AML-193 (cell line): ENCODE data around the gene MROH8.
A peak's percentile ranks its signal among the peaks of the same experiment; 100 is the strongest.

ENCODE experiments used
- DNase-seq, 2 experiments: peaks; one replicate each; lab custom pipeline; 2025; lab: John Stamatoyannopoulos, UW

Gene MROH8

DNA sequence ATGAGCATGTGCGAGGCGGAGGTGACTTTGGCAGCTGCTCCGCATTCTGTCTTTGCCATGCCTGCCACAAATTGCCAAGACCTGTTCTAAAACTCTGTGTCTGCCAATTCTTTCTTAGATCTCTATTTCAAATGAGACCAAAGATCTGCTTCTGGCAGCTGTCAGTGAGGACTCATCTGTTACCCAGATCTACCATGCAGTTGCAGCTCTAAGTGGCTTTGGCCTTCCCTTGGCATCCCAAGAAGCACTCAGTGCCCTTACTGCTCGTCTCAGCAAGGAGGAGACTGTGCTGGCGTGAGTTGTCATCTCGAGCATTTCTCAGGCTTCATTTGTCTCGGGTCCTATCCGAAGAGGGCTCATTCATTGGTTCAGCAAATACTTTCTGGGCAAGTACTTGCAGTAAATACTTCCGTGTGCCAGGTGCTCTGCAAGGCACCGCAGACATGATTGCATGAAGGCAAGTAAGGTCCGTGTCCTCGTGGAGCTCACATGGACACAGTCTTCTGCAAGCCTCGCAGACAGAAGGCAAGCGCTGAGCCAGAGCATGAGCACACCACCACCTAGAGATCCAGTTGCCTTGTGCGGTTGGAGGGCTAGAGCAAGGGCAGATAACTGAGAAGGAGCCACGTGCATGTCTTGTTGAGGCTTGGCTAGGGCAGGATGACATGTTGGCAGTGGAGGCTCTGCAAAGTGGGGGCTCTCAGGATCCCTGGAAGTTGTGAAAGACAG lies 19.7 kb upstream of the MROH8 start:
- DNase-seq = no peak

DNA sequence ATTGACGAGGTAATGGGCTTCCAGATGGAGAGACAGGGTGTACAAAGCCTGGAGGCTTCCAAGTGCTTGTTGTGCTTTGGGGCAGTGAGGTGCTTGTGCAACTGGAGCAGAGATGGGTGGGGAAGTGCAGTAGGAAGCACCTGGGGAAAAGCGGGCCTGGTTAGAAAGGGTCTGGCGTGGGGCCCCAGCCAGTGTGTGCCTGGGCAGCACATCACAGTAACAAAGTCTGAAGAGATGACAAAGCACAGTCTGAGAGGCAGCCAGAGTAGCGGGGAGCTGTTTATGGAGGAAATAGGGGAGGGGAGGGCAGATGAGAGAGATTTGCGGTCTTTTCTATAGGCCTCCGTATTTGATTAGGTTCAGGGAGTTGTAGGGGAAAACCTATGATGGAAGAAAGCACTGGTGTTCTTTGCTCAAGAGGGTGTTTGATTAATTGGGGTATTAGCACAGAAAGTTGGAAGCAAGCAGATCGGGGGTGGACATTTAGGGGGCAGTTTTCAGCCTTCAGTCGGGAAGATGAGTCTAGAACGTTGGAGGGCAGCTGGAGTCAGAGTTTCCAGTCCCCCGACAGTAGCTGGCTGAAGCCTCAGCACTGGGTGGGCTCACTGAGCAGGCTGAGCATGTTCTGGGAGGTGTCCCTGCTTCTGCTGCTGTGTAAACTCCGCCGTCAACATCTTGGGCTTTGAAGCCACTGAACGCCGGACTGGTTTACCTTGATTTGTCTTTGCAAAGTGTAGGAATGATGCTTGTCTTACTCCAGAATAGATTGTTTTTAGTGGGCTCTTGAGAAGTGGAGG lies 15.5 kb upstream of the MROH8 start:
- no peak for DNase-seq

DNA sequence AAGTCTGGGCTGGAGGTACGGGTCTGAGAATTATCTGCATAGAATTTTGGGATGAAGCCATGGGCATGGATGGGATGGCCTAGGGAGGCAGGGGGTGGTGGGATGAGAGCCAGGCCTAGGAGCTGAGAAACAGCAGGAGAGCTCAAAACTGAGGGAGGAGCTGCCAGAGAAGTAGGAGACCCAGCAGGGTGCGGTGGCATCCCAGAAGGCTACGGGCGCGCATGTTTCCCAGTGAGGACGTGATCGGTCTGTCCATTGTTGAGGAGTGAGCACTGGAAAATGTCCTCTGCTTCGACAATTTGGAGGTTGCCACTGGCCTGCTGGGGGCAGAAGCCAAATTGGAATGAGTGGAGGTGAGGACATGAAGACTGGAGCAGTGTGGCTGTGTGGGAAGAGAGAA lies 14.5 kb upstream of the MROH8 start:
- DNase-seq = no peak

DNA sequence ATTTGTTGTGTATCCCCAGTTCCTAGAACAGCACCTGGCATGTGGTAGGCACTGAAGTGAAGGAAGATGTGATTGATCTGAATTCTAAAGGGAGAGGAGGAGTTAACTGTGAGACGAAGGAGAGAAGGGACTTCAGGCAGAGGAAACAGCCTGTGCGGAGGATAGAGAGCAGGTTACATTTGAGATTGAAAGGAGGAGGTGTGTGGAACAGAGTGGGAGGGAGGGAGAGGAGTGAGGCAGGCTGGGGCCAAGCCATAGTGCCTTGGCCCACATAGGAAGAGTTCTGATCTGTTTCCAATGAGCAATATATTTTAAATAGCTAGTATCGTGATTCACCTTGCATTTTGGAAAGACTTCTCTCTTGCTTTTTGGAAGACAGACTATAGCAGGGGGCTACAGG lies 13.9 kb upstream of the MROH8 start:
- DNase-seq = no peak

DNA sequence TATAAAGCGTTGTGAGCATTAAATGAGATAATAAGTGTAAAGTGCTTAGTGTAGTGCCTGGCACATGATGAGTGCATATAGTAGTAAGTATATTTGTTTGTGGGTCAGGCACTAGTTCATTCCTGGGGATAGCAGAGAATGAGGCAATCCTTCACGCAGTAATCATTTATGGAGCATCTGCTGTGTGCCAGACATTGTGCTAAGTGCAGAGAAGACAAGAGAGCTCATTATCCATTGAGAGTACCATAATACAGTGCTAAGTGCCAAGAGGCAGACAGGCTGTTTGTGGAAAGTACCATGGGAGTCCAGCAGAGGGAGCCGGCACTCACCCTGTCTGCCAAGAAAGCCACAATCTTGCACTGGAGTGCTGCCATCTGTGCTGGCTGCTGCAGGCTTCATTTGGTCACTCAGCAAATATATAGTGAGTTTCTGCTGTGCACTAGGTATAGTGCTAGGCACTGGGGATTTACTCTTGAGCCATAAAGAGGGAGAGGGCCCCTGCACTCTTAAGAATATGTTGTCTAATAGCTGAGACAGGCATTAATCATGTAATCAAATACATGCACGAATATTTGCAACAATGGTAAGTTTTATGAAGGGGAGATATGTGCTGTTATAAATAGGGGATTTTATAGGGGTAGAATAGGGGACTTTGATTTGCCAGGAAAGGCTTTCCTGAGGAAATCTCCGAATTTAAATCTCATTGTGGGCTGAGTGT lies 12.9 kb upstream of the MROH8 start:
- peak; percentile 80 to 81 for DNase-seq

DNA sequence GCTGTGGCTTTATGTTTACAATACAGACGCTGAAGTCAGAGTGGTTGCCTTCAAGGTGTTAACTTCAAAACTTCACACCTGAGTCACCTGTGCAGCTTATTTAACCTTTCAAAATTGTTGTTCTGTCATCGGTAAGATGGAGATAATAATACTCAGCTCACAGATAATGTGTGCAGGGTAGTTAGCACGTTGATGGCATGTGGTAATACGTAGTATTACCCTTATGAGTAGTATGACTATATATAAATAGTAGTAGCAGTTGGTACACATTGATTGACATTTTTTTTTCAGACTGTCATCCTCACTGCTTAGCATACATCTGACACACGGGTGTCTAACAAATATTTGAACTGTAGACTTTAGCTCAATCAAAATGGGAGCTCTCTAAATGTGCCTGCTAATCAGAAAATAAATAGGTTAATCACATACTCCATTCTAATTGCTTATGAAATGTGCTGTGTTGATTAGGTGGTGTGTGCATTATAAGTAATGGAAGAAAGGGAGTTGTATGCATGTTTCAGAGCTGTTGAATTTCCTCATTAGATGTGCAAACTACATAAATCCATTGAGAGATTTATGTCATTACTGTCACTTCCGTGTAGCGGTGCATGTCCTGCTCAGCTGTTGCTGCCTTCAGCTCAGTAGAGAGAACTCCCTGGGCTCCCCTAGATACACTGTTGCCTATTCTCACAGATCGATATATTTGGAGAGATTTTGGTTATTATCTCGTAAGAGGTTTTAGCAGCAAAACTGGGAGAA lies 11.2 kb upstream of the MROH8 start:
- no peak for DNase-seq

DNA sequence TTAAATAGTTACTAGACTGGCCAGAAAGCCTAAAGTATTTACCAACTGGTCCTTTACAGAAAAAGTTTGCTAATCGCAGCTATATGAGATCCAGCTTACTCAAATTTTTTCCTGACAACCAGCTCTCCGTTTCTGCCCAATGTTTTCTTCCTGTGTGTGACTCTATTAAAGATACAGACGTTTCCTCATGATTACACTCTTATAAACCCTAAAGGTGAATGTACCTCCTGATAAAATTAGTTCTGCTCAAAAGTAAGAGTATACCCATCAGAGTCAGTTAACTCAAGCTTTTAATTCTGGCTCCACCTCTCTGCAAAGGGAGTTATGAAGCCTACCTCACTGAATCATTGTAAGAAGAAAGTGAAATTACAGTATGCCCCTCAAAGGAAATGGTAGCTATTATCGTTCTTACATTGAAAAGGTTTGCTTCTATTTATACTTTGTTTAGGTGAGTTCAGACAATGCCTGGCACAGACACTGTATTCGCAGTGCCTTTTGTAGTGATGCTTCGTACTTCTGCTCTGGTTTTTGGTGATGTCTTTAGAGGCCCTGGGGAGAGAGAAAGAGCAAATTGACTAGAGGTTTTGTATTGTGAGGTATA lies 10.2 kb upstream of the MROH8 start:
- DNase-seq = no peak

DNA sequence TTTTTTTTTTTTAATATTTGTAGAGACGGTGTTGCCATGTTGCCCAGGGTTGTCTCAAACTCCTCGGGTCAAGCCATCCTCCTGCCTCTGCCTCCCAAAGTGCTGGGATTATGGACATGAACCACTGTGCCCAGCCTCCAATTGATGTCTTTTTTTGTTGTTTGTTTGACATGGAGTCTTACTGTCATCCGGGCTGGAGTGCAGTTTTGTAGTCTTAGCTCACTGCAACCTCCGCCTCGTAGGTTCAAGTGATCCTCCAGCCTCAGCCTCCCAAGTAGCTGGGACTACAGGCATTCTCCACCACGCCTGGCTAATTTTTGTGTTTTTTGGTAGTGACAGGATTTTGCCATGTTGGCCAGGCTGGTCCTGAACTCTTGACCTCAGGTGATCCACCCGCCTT lies 9.4 kb upstream of the MROH8 start:
- DNase-seq = no peak

DNA sequence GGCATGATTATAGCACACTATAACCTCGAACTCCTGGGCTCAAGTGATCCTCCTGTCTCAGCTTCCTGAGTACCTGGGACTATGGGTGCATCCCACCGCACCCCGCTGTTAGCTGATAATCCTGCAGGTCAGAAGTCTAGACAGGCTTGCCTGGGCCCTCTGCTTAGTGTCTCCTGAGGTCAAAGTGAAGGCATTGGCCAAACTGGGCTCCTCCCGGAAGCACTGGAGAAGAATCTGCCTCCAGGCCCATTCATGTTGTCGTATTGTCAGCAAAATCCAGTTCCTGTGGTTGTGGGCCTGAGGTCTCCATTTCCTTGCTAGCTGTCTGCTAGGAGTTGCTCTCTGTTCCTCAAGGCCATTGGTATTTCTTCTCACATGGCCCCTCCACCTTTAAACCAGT lies 6.3 kb upstream of the MROH8 start:
- no peak for DNase-seq

DNA sequence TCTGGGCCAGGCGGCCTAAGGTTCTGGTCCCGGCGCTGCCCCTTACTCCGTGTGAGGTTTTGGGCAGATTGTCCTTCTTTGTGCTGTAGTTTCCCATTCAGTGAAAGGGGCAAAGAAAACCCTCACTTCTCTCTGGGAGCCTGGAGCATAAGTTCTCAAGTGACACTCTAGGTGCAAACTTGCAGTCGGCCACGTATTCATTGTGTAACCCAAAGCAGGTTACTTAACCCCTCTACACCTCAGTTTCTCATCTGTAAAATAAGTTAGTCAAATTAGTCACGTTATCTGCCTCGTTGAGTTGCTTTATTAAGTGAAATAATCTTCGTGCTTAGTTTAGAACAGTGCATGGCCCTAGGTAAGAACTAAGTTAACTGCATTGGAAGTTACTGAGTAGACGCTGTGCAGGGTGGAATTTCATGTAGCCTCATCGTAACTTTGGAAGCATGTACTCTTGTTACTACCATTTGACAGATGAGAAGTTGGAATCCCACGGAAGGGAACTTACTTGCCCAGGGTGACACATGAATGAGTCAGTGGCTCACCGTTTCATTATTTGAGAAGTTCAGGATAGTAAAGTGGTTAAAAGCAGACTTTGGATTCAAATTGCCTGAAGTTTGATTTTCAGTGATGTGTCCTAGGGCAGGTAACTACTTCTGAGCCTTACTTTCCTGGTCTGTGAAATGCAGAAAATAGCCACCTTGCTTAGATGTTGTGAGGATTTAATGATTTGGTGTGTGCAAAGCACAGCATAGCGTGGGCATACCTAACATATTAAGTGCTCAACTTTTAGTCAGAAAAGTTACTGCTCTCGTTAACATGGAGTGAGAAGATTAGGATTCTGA lies 556 bp upstream of the MROH8 start:
- peak; percentile 17 to 34 for DNase-seq

DNA sequence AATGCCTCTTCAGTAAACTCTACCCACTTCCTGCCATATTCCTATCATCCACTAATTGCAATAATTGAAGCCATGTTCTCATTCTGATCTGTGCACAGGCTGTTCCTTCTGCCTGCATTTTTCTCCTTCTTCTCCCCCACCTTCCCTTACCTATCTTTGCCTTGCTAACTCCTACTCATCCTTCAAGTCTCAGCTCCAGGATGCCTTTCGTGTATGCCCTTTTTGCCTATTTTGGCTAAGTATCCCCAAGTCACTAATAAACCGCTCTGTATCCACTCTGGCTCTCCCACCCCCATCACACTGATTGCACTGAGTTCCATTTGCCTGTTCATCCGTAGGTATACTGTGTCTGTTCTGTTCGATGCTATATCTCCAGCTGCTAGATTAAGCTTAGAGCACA lies 6.5 kb downstream of the MROH8 start:
- no peak for DNase-seq

DNA sequence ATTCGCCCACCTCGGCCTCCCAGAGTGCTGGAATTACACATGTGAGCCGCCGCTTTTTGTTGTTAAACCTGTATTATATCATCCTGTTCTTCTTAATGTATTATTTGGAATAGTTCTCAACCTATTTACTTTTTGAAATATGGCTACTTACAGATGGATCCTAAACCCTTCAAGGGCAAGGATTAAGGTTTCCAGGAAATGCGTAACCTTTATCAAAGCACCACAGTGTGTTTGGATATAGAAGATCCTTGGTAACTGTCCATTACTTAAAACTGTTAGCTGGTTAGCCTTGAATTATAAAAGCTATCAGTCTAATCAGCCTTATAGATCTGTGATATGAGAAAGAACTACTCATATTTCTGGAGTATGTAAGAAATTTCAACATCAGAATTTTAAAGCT lies 12.5 kb downstream of the MROH8 start:
- no peak for DNase-seq

DNA sequence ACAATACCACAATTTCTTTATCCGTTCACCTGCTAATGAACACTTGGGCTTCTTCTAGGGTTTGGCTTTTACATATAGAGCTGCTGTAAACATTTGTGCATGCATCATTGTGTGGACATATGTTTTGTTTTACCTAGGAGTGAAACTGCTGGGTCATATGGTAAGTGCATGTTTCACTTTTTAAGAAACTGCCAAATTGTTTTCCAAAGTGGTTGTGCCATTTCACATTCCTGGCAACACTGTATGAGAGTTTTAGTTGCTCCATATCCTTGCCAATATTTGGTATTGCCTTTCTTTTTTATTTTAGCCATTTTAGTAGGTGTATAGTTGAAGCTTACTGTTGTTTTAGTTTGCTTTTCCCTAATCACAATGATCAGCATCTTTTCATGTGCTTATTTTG lies 14.3 kb downstream of the MROH8 start:
- DNase-seq = no peak

DNA sequence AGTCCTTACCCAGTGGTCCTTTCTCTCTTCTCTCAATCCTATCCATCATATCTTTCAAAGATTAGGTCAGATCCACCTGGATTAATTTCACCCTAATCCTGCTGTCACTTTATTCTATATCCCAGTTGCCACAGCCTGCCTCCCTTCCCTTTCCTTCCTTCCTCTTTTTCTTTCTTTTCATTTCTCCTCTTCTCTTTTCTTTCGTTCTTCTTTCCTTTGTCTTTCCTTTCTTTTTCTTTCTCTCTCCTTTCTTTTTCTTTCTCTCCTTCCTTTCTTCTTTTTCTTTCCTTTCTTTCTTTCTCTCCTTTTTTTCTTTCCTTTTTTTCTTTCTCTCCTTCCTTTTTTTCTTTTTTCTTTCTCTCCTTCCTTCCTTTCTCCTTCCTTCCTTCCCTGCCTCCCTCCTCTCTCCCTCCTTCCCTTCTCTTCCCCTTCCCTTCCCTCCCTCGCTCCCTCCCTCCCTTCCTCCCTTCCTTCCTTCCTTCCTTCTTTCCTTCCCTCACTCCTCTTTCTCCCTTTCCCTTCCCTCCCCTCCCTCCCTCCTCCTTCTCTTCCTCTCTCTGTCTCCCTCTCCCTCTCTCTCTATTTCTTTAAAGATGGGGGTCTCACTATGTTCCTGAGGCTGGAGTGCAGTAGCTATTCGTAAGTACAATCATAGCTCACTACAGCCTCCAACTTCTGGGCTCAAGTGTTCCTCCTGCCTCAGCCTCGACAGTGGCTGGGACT lies 15.4 kb downstream of the MROH8 start:
- no peak for DNase-seq

DNA sequence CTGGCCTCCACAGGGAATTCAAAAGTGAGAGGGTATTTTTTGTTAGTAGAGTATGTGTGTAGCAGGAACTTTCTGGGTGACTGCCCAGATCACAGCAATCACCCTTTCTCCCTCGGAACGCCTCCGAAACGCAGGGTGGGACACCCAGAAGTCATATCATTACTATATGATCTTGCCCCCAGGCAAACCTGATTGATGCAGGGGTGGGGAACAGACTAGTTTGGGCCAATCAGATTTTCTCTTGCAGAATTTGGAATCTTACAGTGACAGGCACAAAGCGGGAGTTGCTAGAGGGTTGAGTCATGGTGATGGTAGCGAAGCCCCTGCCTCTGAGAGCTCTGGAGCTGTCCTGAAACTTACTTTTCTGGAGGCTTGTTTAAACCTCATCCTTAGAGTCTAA lies 16.7 kb downstream of the MROH8 start:
- no peak for DNase-seq

DNA sequence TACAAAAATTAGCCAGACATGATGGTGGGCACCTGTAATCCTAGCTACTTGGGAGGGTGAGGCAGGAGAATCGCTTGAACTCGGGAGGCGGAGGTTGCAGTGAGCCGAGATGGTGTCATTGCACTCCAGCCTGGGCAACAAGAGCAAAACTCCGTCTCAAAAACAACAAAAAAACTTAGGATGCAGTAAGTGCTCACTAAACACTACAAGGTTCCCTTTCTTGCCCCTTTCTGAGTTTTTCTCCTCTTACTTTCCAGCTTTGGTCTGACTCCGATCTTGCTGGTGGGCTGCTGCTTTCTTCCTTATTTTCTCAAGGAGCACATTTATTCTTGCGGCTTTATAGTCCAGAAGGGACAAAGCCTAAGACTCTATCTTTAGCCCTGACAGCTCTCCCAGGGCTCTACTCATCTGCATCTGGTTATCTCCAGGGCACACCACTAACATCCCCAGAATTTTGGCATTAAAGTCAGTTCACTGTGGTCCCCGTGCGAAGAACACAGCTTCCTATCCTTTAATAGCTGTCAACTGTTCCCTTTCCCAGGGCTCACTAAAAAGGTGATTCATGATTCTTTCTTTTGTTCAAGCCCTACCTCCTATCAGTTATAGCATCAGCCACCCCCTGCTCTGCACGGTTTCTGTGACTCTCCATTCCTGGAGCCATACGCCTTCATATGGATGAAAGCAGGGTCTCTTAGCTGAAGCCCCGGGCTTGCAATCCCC lies 17.4 kb downstream of the MROH8 start:
- DNase-seq = no peak

DNA sequence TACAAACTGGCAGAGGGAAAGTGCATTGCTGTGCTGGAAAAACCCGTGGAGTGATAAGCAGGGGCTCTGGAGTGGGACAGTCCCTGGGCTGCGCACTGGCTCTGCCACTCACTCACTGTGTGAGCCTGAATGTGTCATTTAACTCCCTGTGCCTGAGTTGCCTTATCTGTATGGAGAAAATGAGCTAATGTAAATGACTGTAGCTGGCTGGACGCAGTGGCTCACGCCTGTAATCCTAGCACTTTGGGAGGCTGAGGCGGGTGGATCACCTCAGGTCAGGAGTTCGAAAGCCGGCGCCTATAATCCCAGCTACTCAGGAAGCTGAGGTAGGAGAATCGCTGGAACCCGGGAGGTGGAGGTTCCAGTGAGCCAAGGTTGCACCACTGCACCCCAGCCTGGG lies 18.7 kb downstream of the MROH8 start:
- DNase-seq = no peak

DNA sequence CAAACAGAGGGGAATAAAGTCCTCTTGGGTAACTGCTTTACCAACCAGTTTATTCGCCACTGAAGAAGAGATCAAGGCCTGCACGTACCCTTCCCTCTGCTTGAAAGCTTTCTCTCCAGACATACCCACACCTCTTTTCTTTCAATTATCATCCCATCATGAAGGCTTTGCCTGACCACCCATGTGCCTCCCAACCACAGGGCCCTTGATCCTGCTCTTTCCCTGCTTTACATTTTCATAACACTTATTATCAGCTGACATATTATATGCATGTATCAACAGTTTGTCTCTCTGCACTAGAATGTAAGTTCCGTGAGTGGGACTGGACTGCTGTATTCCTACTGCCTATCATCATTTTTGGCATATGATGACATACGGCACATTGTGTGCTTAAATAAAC lies 21.1 kb downstream of the MROH8 start:
- DNase-seq = no peak

DNA sequence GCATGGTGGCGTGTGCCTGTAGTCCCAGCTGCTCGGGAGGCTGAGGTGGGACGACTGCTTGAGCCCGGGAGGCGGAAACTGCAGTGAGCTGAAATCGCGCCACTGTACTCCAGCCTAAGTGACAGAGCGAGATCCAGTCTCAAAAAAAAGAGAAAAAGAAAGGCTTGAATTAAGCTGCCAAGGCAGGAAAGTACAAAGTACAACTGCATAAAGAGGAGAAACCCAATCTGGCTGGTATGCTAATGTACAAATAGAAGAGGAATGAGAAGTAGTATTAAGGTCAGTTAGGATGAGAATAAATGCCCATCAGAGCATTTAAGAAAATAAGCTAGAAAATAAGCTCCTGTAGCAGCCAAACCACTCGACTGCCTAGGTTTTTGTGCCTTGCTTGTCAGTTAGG lies 23.4 kb downstream of the MROH8 start:
- DNase-seq = no peak
